CD4-positive, alpha-beta T cell treated with Interleukin-1 beta for 1 hour (primary cell): Measurements from ENCODE around the gene CLEC18B.
"Not testable (repeated sequence)": the region's sequence is repeated elsewhere in the genome, so short reads cannot be mapped to it uniquely, and the experiment has no call there.

Experiments
- DNase-seq, 2 donors: peaks; one replicate each; pipeline ENCODE4 v3.0.0-alpha.2; 2020 to 2022

Gene CLEC18B

GRCh38 chr16:74420612-74421481 is at the start of gene CLEC18B:
Gene CLEC18B, minus strand, starts transcription at chr16:74421478. Its CDS starts 208 bp downstream, at chr16:74421270.
- DNase-seq = not testable (repeated sequence)

GRCh38 chr16:74469946-74470478 is 48.7 kb upstream of the CLEC18B start:
- no peak for DNase-seq

- no peak for DNase-seq
Observed at GRCh38 chr16:74468807-74469525, 47.7 kb upstream of the CLEC18B start.

GRCh38 chr16:74466872-74467271 is 45.6 kb upstream of the CLEC18B start:
- no peak for DNase-seq

- DNase-seq = no peak
Observed at GRCh38 chr16:74465851-74466685, 44.8 kb upstream of the CLEC18B start.

- no peak for DNase-seq
Observed at GRCh38 chr16:74465281-74465680, 44.0 kb upstream of the CLEC18B start.

- no peak for DNase-seq
Observed at GRCh38 chr16:74463888-74464287, 42.6 kb upstream of the CLEC18B start.

GRCh38 chr16:74462361-74462760 is 41.1 kb upstream of the CLEC18B start:
- no peak for DNase-seq

GRCh38 chr16:74461826-74462225 is 40.5 kb upstream of the CLEC18B start:
- no peak for DNase-seq

- DNase-seq = no peak
Observed at GRCh38 chr16:74460542-74460941, 39.3 kb upstream of the CLEC18B start.

GRCh38 chr16:74456290-74456625 is 35.0 kb upstream of the CLEC18B start:
- no peak for DNase-seq

GRCh38 chr16:74455619-74456289 is 34.5 kb upstream of the CLEC18B start:
- no peak for DNase-seq

GRCh38 chr16:74455213-74455612 is 33.9 kb upstream of the CLEC18B start:
- no peak for DNase-seq

- DNase-seq = no peak
Observed at GRCh38 chr16:74451951-74452758, 30.9 kb upstream of the CLEC18B start.

GRCh38 chr16:74450967-74451760 is 29.9 kb upstream of the CLEC18B start:
- DNase-seq = no peak

GRCh38 chr16:74450236-74450635 is 29.0 kb upstream of the CLEC18B start:
- DNase-seq = no peak

- no peak for DNase-seq
Observed at GRCh38 chr16:74449470-74449869, 28.2 kb upstream of the CLEC18B start.

GRCh38 chr16:74448990-74449389 is 27.7 kb upstream of the CLEC18B start:
- DNase-seq = no peak

- DNase-seq = no peak
Observed at GRCh38 chr16:74447578-74447977, 26.3 kb upstream of the CLEC18B start.

- no peak for DNase-seq
Observed at GRCh38 chr16:74446866-74447265, 25.6 kb upstream of the CLEC18B start.
